ENCODE measurements around the gene PWWP2A.

The PWWP2A gene

DNA sequence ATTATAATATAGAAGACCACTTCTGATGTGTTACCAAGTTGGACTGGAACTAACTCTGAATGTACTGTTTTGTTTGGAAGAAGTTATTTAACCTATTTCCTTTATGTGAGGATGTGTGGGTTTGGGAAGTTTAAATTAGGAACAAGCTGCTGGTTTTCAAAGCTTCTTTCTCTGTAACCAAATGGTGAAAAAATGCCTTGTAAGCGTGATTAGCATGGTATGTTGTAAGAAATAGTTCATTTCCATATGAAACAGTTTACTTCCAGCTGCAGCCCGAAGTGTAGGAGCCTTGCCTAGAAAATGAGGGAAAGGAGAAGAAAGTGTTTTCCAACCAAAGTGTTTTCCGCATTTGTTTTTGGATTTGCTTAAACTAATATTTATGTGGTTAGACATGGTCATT lies 74.3 kb downstream of the PWWP2A start:
- H3K9ac ChIP-seq (ENCODE audit: low read depth, low read length): no peak overlapping the region
- peak overlapping the region; percentile 99 for H3K27ac ChIP-seq (ENCODE audit: low read depth, low read length)

DNA sequence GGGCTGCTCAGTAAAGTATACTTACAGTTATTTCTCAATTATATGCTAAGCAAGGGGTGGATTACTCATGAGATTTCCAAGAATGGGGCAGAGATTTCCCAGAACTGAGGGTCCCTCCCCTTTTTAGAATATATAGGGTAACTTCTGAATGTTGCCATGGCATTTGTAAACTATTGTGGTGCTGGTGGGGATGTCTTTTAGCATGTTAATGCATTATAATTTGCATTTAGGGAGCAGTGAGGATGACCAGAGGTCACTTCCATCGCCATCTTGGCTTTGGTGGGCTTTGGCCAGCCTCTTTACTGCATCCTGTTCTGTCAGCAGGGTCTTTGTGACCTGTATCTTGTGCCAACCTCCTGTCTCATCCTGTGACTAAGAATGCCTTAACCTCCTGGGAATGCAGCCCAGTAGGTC lies 74.9 kb downstream of the PWWP2A start:
- H3K27ac ChIP-seq (ENCODE audit: low read depth, low read length): peak overlapping the region; percentile 99
- H3K4me1 ChIP-seq (ENCODE audit: insufficient read depth, low read length): peaks cover 38% of the 10 kb centered on the region
- 7% methylated on average over 1 of the region's 1 CpG for WGBS
- no peaks in the 10 kb centered on the region for H3K27me3 ChIP-seq (ENCODE audit: insufficient read depth, low read length)
- H3K9me3 ChIP-seq (ENCODE audit: insufficient read depth, low read depth, low read length): no peaks in the 10 kb centered on the region
- peaks cover 50% of the 10 kb centered on the region for H3K36me3 ChIP-seq (ENCODE audit: insufficient read depth, low read length)
- H3K4me3 ChIP-seq (ENCODE audit: low read length): peak overlapping the region; percentile 15; the same call in 1 of the 2 replicates
- no peak overlapping the region for H3K9ac ChIP-seq (ENCODE audit: low read depth, low read length)

More for the DNA sequence above, 74.3 kb downstream of the PWWP2A start:
- peaks cover 50% of the 10 kb centered on the region for H3K36me3 ChIP-seq (ENCODE audit: insufficient read depth, low read length)
- WGBS: 29% methylated on average over 3 of the region's 3 CpGs
- peak overlapping the region; percentile 23; the same call in 1 of the 2 replicates for H3K4me3 ChIP-seq (ENCODE audit: low read length)
- no peaks in the 10 kb centered on the region for H3K9me3 ChIP-seq (ENCODE audit: insufficient read depth, low read depth, low read length)
- no peaks in the 10 kb centered on the region for H3K27me3 ChIP-seq (ENCODE audit: insufficient read depth, low read length)
- H3K4me1 ChIP-seq (ENCODE audit: insufficient read depth, low read length): peaks cover 38% of the 10 kb centered on the region

DNA sequence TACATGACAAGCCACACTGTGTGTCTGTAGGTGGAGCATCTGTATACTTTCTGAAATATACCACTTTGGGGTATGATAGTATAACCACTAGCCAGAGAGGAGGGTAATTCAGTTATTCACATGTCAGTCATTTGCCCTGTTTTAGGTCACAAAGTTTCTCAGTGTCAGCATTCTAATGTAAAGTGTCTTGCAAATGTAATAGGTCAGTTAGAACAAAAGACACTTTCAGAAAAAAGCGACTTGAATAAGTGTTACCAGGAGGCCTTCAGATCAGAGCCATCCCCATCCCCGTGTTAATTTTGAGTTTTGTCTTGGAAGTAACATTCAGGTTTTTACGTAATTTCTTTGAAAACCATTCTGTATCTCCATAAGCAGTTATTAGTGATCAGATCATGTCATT lies 76.6 kb downstream of the PWWP2A start:
- H3K9ac ChIP-seq (ENCODE audit: low read depth, low read length): no peak overlapping the region

More for the DNA sequence above, 76.6 kb downstream of the PWWP2A start:
- Histone ChIP-seq H3K4me3 (ENCODE audit: low read length) (peak overlapping the region; percentile 24; the same call in 1 of the 2 replicates), H3K27me3 (ENCODE audit: insufficient read depth, low read length) (no peaks in the 10 kb centered on the region), H3K4me1 (ENCODE audit: insufficient read depth, low read length) (peaks cover 38% of the 10 kb centered on the region), H3K36me3 (ENCODE audit: insufficient read depth, low read length) (peaks cover 51% of the 10 kb centered on the region), H3K27ac (ENCODE audit: low read depth, low read length) (peak overlapping the region; percentile 99; the same call in 1 of the 2 replicates), H3K9me3 (ENCODE audit: insufficient read depth, low read depth, low read length) (no peaks in the 10 kb centered on the region)
- 30% methylated on average over 3 of the region's 3 CpGs for WGBS

All from HUES64 (cell line).